Coronary artery (tissue), 2 donors: ENCODE measurements around the gene FKBP7.

Experiments used
- DNase-seq: peaks from one replicate; pipeline ENCODE4 v3.0.0-alpha.2; 2017; ENCODE audit warnings: low spot score
- H3K27ac ChIP-seq, 2 donors: fragments of 200-600 bp; sonication (generic); one replicate each; pipeline ENCODE4 v1.5.1; 2016 to 2019
- H3K4me3 ChIP-seq: fragments of 200-600 bp; sonication (generic); 2 replicates; pipeline ENCODE4 v1.5.1; 2016; ENCODE audit warnings: mild to moderate bottlenecking, moderate library complexity
- CTCF ChIP-seq: fragments of 200-600 bp; sonication (generic); IDR thresholded peaks from one replicate; pipeline ENCODE4 v1.5.1; 2019; ENCODE audit warnings: antibody characterized with exemption

FKBP7 gene

GRCh38 chr2:178521304-178522150 lies 43.1 kb upstream of the FKBP7 start:
- no peak for DNase-seq
- TF ChIP-seq CTCF: no peak
- Histone ChIP-seq H3K4me3 (no peak overlapping the region), H3K27ac (no peak overlapping the region)

- no peak for DNase-seq
- no peak overlapping the region for H3K4me3 ChIP-seq
- TF ChIP-seq CTCF: no peak
- no peak overlapping the region for H3K27ac ChIP-seq
Observed at GRCh38 chr2:178517496-178517895, 39.1 kb upstream of the FKBP7 start.

- no peak for DNase-seq
- H3K4me3 ChIP-seq: no peak overlapping the region
- TF ChIP-seq CTCF: no peak
- no peak overlapping the region for H3K27ac ChIP-seq
Observed at GRCh38 chr2:178514664-178515063, 36.3 kb upstream of the FKBP7 start.

- TF ChIP-seq CTCF: no peak
- no peak for DNase-seq
- Histone ChIP-seq H3K4me3 (no peak overlapping the region), H3K27ac (no peak overlapping the region)
Observed at GRCh38 chr2:178513876-178514275, 35.5 kb upstream of the FKBP7 start.

- DNase-seq: no peak
- Histone ChIP-seq H3K27ac (no peak overlapping the region), H3K4me3 (no peak overlapping the region)
- no peak for TF ChIP-seq CTCF
Observed at GRCh38 chr2:178512484-178512883, 34.1 kb upstream of the FKBP7 start.

DNA sequence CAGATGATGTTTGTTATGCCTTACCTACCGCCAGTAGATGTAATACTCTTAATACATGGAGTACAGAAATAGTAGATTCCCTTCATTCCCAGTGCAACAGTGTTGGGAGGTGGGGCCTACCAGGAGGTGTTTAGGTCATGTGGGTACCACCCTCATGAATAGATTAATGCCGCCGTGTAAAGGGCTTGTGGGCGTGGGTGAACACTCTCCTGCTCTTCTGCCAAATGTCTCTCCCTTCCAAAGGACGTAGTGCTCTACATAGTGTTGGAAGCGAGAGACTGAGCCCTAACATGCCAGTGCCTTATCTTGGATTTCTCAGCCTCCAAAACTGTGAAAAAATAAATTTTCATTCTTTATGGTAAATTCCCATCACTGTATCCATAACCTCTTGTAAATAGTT lies 32.0 kb upstream of the FKBP7 start:
- no peak for DNase-seq
- H3K27ac ChIP-seq: no peak overlapping the region

More for the DNA sequence above, 32.0 kb upstream of the FKBP7 start:
- TF ChIP-seq CTCF: no peak
- H3K4me3 ChIP-seq: no peak overlapping the region
